CD4-positive, alpha-beta T cell treated with Interleukin-15 for 4 hours (primary cell): ENCODE results near the gene PARD3B.

Experiments
- DNase-seq: peaks from one replicate; pipeline ENCODE4 v3.0.0-alpha.2; 2020; ENCODE audit warnings: low spot score

PARD3B gene

DNA sequence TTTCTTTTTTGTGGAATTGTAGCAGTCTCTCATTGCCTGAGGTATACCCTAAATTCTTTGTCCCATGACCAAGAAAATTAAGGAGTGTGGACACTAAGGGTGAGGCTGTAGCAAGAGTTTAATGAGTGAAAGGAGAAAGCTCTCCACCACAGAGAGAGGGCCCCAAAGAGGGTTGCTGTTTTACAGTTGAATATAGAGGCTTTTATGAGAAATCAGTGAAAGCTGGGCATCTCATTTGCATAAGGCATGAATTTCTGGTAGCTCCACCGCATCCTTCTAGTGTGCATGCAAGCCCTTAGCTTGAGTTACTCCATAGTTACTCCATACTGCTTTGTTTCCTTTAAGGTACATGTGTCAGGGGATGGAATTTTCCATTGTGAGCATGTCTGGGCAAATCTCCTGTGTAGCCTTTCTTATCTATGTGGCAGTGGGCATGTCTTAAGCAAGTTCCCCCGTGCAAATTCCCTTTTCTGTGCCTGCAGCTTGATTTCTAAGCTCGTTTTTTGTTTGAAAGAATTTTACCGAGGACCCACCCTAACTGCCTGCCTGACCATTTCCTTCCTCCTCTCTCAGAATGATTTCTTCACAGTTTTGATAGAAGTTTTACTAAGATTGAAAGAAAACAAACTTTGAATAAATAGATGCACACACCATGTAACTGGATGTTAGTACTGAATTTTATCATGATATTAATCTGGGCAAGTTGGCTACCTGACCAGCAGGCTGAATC lies 218.9 kb downstream of the PARD3B start:
- no peak for DNase-seq

DNA sequence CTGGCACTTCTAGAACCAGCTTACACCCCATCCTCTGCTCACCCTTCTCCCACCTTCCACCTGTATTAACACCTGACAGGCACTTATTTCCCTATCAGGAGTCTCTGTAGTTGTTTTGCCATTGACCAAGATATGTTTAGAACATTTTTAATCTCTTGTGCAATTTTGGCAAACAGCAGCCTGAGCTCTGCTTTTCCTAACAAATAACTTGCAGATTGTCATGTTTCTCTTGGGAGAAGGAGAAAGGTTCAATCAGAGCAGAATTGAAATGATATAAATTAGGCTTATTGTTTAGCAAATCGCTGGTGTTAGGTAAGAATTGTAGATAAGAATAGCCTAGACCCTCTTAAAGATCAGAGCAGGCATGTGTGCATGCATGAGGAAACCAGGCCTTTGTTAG lies 225.5 kb downstream of the PARD3B start:
- DNase-seq: no peak

DNA sequence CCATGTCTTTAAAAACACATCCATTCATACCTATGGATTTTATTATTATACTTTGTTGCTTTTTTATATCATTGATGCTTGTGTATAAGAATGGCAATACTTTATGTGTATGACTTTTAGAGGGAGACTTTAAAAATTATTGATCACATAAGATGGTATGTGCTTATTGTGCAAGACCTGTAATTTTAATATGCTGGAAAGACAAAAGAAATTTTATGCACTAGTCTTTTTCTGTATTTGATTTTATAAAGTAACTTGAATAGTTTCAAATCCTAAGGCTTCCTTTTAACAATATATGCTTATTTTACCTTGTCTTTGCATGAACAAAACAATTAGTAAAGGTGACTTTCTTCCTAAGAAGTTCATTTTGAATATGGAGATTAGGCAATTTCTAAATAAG lies 226.4 kb downstream of the PARD3B start:
- DNase-seq: no peak

DNA sequence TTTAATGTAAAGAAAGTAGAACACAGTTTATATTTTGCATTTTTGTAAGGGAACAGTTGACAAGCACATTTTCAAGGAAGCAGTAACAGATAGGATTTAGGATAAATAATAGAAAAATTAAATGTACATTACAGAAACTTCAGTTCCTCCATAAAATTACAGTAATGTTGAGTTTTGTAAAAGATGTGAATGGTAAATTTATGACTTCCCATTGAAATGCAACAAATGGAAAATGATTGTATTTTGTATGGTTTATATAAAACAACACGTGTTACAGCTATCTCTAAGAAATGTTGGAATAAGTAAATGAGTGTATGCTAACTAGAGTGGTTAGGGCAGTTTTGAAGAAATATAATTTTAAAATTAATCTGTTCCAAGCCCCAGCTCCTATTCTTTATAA lies 227.3 kb downstream of the PARD3B start:
- no peak for DNase-seq

DNA sequence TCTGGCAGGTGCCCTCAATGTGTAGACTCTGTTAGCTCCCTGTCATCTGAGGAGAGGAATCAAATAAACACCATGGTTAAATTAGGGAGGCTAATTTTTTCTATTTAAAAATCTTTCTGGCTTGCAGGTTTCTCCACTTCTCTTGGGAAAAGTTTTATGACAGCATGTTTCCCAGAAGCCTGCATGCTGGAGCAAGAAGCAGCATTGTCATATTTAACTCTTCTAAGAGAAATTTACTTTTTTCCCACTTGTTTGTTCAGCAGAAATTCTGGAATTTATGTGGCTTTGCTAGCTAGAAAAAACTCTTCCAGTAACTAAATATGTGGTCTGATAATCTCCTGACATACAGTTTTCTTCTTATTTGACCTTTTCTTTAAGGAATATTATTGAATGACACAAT lies 230.5 kb downstream of the PARD3B start:
- DNase-seq: no peak

DNA sequence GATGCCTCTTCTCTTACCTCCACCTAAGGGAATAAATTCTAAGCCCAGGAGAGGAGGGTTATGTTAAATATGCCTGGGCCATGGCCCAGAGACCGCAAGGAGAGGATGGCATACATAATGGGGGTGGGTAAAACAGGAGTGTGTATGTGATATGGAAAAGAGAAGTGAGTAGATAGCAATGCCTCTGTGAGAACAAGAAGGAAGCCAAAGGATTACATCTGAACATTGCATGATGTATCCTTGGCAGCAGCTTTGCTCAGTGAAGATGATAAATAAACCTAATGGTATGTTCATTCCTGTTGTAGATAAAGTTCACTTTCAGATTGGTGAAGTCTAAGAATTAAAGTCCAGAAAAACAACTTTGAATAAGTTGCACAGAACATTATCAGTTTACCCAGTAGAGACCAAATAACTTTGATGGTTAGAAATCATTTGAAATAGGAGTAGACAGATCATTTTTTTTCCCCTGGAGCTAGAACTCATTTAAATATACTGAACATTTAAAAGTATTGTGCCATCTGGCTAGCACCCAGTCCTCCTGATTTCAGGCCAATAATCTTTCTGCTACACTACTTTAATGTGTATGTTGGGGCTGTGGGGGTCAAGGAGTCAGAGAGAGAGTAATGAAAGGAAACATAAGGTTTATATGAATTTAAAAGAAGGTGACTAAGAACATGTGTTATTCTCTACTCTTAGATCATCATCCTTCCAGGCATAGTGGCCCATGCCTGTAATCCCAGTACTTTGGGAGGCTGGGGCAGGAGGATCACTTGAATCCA lies 231.7 kb downstream of the PARD3B start:
- no peak for DNase-seq

DNA sequence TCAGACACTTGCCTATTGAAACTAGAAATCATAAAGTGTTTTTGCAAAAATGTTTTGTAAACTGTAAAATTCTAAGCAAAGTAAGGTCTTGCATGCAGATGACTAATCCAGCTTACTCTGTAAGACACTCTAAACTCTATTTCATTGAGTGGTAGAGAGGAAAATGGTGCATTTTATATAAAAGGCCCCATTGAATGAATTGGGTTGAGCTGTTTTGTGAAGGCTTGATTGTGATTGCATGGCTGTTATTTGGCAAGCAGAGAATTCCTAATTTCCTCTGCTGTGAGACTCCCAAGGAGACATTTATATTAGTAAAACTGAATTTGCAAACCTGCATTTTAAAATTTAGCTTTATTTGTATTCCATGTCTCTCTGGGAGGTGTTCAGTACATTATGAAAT lies 234.5 kb downstream of the PARD3B start:
- no peak for DNase-seq

DNA sequence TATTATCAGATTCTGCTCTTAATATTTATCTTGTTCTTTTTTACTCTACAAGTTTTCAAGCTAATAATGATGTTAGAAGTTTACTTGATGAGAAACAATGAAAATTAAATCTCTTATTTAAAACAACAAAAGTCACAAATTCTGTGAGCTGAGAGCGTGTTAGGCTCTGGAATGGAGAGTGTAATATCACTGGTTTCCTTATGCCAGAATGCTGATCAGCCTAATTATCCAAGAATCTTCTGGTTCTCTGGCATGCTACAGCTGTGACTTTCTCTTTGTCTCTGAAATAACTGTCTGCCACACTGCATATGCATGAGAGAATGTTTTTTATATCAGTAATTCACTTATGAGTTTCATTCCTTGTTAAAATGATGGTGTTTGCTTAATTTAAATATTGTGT lies 236.7 kb downstream of the PARD3B start:
- DNase-seq: no peak

DNA sequence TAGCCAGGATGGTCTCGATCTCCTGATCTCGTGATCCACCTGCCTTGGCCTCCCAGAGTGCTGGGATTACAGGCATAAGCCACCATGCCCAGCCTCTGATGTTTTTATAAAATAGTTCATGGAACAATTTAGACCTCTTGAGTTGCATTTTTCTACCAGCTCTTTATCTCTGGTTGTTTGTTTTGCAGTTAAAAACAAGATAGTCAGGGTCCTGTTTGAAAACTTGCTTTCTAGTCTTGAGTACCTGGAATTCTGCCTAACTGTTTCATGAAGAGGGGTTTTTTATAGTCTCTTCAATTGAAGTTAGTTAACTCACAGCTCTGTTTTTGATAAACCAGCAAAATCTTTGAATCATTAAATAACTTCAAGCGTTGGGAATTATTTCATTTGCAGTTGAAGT lies 244.8 kb downstream of the PARD3B start:
- no peak for DNase-seq

DNA sequence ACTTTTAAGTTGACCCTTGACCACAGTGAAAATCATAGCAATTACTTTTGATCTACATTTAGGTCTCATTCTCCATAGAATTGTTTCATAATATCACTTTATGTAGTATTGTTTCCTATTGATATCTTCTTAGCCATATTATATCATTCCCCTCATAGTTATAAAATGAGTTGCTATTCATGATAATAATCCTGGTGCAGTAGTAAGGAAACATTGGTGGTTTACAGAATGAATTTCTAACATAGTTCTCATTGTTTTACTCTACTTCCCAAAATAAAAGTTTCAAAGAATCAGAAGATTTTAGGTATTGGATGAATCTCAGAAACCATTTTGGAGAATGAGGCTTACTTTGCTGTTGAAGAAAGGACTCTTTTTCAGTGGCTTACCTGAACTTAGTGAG lies 246.0 kb downstream of the PARD3B start:
- no peak for DNase-seq

DNA sequence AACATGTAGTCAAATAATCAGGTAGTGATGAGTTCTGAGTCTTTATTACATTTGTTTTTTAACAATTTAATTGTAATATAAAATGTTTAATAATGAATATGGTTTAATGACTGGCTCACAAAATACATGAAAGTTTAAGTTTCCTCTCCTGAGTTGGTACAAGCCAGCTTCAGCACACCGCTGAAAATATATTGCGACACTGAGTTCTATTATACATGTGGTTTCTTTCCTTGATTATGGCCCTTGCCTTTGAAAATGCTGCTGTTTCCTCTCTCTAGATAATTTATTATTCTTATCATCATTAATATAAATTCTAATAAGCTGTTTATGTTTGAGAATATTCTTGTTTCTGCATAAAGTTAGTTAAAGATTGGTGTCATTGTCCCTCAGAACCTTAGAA lies 249.3 kb downstream of the PARD3B start:
- no peak for DNase-seq

DNA sequence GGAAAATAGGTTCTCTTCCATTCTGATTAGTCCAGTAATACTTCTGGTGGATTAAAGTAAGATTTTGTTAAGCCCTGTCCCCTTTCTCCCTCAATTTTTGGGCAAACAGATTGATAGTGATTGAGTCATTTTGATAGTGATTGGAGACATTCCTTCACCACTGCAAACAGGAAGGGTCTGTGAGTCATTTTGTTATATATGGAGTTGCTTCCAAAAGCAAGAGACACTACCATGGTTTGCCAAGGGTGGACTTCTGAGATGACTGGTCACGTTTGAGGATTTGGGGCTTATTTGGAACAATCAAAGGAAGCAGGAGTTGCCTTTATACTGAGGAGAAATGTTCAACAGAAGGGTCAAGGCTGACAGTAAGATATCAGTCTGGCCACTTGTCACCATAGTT lies 249.9 kb downstream of the PARD3B start:
- no peak for DNase-seq

DNA sequence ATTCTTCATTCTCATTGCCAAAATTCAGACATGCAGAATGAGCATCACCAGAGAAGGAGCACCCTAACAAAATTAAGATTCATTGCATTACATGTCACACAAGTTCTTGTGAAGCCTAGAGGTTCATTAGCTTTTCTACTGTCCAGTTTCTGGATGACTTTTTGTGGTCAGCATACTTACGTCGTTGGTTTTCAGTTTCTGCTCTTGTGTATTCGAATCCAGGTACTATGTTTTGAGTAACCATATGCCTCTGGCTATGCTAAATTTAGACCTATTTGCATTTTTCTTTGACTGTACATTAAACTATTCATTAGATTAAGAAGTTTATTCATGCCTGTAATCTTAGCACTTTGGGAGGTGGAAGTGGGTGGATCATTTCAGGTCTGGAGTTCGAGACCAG lies 251.3 kb downstream of the PARD3B start:
- no peak for DNase-seq

DNA sequence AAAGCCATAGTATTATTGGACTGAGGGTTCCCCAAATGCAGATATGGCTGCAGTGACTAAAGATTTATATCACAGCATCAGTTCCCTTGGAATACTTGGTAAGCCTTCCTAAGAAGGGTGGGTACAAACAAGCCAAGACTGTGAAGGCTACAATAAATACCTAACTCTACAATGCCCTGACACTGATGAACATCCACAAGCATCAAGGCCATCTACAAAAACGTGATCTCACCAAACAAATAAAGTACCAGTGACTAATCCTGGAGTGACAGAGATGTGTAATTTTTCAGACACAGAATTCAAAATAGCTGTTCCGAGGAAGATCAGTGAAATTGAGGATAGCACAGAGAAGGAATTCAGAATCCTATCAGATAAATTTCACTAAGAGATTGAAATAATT lies 254.5 kb downstream of the PARD3B start:
- no peak for DNase-seq

DNA sequence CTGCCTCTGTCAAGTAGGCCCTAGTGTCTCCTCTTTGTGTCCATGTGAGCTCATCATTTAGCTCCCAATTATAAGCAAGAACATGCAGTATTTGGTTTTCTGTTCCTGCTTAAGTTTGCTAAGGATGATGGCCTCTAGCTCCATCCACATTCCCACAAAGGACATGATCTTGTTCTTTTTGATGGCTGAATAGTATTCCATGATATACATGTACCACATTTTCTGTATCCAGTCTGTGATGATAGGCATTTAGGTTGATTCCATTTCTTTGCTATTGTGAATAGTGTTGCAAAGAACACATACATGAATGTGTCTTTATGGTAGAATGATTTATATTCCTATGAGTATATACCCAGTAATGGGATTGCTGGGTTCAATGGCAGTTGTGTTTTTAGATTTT lies 263.2 kb downstream of the PARD3B start:
- DNase-seq: no peak

DNA sequence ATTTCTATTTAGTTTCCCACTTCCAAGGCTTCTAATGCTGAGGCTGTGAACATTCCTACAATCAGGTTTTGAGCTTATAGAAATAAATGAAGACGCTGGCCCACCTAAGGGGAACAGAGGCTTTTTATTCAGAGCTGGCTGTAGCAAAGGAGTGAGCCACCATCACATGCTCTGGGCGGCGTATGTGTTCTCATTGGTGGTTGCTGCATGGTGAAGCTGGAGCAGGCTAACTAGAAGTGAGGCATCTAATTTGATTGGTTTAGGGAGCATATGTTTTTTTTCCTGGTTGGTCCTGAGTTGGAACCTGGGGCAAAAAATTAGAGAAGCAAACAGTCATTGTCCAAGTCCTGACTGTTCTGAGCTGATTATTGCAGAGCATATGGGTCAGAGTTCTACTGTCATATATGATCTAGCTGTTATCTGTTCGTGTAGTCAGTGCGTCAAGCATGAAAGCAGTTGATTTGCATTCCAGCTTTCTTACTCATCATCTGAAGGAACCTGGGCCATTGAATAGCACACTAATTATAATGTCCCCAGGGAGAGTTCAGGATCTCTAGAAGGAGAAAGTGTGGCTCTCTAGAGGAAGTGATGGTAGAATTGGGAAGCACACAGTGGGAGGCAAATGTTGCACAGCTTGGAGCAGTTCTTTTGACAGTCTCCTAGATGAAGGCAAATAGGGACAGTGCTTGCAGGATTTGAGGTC lies 279.6 kb downstream of the PARD3B start:
- no peak for DNase-seq

DNA sequence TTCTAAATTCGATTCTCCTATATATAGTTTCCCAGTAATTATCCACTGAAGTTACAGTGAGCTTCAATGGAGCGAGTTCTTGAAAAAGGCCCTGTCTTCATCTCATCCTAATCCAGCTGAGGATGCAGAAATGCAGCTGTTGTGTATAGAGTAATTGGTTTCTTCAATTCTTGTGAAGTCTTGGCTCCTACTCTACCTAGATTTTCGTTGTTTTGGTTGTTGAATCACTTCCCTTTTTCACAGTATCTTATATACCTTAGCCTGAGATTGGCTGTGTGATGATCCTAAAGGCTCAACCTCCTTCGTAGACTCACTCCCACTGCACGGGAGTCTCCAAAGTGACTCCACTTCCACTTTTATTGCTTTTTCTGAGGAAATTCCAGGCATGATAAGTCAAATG lies 280.4 kb downstream of the PARD3B start:
- DNase-seq: no peak

DNA sequence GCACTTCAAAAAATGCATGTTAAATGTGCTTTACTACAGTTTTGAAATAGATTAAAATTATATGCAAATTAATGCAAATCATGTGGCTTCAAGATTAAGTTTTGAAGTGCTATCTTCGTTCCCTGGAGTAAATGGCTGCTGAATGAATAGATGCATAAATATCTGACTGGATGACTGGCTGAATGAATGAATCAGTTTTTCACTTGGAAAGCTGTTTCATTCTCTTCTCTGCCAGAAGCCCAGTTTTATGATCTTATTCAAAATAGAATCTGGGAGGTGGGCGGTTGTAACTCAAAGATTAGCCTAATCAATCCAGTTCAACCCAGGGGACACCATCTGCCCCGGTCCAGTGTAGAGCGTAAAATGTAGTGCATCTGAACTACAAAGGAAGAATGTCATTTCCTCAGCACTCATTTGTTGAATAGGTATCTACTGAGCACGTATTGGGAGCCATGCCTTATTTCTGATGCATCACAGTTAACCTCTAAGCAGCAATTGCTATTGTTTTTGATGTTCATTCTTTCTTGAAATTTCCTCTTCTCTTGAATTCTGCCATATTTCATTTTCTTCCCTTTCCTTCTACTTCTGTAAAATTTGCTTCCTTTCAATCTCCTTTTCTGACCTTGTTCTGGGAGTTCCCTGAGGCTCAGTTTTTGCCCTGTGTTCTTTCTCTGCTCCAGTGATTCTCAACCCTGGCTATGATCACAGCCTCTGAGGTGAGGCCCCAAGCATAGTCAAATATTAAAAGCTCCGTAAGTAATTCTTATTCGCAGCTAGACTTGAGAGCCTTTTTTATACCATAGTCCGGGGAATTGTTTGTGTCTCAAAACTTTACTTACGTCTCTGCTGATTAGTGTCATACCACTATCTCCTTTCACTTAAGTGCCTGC lies 282.7 kb downstream of the PARD3B start:
- no peak for DNase-seq

DNA sequence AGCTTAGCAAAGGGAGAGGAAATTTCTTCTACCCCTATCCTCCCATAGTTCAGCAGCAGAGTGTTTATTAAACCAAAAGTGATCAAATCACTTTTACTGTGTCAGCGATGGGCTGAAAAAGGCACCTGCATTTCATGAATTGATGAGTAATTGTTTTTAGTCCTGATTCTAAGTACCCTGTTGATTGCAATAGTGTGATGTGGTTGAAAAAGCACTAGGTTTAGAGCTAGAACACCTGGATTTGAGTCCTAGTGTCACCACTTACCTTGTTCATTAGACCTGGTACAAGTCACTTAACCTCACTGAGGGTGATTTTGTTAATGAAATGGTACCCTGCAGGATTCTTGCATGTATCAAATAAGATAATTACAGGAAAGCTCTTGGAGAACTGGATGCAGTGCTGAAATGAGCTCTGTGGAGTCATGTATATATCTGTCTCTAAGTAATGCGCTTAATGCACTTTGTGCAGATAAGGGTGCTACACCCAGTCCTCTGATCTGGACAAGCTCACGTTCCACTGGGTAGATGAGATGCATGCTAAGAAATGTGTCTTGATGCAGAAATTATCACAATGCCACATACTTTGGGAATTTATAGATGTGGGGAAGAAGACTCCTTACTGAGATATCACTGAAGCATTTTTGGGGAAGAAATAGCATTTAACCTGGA lies 289.6 kb downstream of the PARD3B start:
- no peak for DNase-seq

DNA sequence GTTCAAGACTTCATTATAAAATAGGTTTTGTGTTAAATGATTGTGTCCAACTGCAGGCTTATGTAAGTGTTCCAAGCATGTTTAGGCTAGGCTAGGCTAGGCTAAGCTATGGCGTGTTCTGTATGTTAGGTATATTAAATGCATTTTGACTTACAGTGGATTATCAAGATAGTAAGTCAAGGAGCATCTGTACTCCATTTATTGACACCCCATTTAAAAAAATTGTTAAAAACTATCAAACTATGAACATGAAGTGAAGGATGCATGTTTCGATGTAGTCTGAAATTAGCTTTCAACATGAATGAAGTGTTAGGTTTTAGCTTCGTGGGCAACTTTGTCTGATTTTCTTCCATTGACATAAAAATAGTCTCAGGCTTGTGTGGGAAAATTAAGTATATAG lies 290.5 kb downstream of the PARD3B start:
- no peak for DNase-seq

DNA sequence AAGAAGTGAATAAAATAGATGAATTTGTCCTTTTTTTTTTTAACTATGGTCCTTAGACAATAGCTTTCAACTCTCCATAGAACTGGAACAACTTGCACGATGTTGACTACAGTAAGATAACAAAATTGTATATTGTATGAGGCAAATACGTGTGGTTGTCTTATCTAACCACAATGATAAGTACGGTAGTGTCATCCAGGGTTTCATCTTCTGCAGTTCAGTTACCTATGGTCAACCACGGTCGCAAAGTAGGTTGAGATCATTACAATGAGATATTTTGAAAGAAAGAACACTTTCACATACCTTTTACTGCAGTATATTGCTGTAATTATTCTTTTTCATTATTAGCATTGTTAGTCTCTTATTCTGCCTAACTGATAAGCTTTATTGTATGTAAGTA lies 295.2 kb downstream of the PARD3B start:
- DNase-seq: no peak

DNA sequence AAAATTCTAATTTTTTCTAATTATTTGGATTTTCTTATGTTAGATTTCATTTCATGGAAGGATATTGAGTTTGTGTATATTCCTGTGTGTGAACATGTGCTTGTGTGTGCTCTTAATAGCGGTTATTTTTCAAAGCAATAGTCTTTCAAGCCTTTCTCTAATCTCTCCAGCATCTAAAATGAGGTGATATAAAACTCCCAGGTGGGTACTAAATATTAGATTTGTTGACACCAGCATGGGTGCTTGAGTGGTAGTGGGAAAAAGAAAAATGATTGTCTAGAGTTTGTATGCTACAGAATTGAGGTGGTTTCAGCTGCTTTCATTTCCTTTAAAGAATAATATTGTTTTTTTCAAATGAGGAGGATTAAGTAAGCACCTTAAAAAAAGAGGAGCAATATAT lies 296.8 kb downstream of the PARD3B start:
- DNase-seq: no peak
